ENCODE data around the gene NCAPH2.

Gene NCAPH2

DNA sequence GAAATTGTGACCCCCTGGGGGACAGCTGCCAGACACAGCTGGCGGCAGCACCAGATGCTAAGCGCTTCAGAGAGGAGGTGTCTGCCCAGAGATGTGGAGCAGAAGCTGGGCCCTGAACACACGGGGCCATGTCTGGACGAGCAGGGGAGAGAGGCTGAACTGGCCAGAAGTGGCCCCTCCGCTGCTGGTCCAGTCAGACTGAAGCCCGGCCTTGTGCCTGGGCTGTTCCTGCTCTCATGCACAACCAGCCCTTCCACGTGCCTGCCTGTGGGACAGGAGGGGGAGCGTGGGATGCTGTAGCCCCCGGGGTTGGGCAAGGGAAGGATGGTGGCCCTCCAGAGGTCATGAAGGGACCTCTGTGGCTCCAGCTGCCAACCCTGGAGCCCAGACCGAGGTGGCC lies 24.9 kb upstream of the NCAPH2 start:
- Mint-ChIP-seq H3K27ac (no peak overlapping the region), H3K4me3 (no peak overlapping the region), H3K27me3 (peaks cover 10% of the 10 kb centered on the region), H3K9me3 (no peaks in the 10 kb centered on the region), H3K36me3 (ENCODE audit: low read depth) (no peaks in the 10 kb centered on the region), H3K4me1 (ENCODE audit: low read depth) (peaks cover 4% of the 10 kb centered on the region)

- Mint-ChIP-seq H3K9me3 (no peaks in the 10 kb centered on the region), H3K4me3 (no peak overlapping the region), H3K36me3 (ENCODE audit: low read depth) (no peaks in the 10 kb centered on the region), H3K27ac (no peak overlapping the region), H3K27me3 (peaks cover 10% of the 10 kb centered on the region), H3K4me1 (ENCODE audit: low read depth) (peaks cover 4% of the 10 kb centered on the region)
Observed at GRCh38 chr22:50483556-50483955, 24.5 kb upstream of the NCAPH2 start.

DNA sequence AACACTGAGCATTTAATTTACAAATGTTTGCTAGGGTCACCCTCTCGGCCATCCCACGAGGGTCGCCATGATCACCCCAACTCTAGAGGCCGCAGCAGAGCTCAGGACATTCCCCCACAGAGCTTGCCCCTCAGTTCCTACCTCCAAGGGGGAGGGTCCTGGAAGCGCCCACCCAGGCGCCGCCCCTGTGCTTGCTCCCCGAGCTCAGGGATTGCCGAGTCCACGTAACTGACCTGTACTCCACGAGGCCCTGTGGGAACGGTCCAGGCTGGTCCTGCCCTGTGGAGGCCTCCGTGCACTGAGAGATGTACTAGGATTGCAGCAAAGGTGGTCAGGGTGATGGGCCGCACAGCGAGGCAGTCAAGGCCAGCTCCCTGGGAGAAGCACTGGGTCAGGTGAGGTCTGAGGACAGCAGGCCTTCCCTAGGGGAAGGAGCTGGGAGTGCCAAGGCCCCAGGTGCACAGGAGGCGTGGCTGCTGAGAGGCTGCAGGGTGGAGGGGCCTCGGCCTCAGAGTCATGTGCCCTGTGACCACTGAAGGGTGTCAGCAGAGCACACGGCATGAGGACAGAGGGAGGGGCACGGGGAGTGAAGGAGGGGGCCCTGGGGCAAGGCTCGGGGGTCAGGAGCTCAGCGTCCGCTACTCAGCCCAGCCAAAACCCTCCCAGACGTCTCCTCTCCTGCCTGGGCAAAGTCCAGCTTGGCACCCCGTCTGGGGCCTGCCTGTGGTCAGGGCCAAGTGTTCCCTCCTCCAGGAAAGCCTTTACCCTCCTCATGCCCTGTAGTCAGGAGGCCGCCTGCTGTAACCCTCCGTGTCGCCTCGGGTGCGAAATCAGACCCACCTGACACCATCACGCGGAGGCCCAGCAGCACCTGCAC lies 23.8 kb upstream of the NCAPH2 start:
- Mint-ChIP-seq H3K27ac (no peak overlapping the region), H3K4me1 (ENCODE audit: low read depth) (peaks cover 4% of the 10 kb centered on the region), H3K9me3 (no peaks in the 10 kb centered on the region), H3K36me3 (ENCODE audit: low read depth) (no peaks in the 10 kb centered on the region), H3K27me3 (peaks cover 10% of the 10 kb centered on the region), H3K4me3 (no peak overlapping the region)

- Mint-ChIP-seq H3K9me3 (no peaks in the 10 kb centered on the region), H3K4me1 (ENCODE audit: low read depth) (no peaks in the 10 kb centered on the region), H3K27ac (no peak overlapping the region), H3K4me3 (no peak overlapping the region), H3K36me3 (ENCODE audit: low read depth) (no peaks in the 10 kb centered on the region), H3K27me3 (no peaks in the 10 kb centered on the region)
Observed at GRCh38 chr22:50485221-50486131, 22.5 kb upstream of the NCAPH2 start.

DNA sequence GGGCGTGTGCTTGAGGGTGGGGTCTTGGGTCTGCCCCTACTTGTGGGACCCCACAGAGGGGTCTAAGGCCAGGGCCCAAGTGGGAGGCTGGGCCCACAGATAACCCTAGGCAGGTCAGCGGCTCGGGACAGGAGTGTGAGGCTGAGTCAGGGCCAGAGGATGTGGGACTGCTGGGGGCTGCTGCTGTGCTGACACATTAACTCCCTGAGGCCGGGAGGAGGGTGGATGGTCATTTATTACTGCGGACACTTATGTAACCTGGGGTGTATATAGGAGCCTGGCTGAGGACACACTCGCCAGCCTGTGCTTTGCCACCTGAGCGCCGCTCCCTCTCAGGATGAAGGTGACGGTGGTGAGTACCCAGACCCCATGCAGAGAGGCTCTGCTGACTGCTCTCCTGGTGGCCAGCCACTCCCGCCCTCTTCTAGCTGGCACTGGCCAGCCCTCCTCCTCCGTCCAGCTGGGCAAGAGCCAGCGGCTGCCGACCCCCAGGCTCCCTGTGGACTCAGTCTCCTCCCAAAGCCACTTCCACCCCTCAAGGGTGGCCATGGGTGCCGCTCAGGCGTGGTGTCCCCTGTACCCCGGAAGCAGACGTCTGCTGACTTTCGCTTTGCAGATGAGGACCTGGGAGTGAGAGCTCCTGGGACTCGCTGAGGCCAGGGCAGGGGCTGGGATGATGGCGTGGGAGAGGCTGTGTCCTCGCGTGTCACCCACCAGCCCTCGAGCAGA lies 21.3 kb upstream of the NCAPH2 start, which contains the start of gene MIOX:
TSS of gene MIOX (plus strand) at position 299 of the 729 bp plus-strand sequence. CDS start at position 338, 39 bp downstream.
- H3K27ac Mint-ChIP-seq, result no peak within 1 kb of the TSS
- peaks cover 7% of the 10 kb centered on the region for H3K4me1 Mint-ChIP-seq (ENCODE audit: low read depth)
- no peaks in the 10 kb centered on the region for H3K36me3 Mint-ChIP-seq (ENCODE audit: low read depth)

DNA sequence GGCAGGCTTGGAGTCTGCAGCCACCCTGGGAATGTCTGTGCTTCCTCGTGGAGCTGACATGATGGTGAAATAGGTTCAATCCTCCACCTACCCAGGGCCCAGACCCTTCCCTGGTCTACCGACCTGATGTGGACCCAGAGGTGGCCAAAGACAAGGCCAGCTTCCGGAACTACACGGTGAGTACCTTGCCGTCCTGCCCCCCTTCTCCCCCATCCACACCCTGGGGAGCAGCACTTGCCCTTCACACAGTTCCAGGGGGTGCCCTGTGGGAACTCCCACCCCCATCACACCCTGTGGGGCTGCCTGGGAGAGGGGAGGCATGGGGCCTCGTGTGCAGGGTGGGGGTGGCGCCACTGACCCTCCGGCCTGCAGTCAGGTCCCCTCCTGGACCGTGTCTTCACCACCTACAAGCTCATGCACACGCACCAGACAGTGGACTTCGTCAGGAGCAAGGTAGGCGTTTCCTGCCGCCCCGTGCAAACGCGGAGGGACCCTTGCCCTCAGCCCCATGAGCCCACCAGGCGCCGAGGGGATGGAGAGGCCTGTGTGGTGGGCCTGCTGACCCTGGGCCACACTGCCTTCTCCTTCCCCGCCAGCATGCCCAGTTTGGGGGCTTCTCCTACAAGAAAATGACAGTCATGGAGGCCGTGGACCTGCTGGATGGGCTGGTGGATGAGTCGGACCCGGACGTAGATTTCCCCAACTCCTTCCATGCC lies 20.6 kb upstream of the NCAPH2 start:
- Mint-ChIP-seq H3K4me3 (no peak overlapping the region), H3K9me3 (no peaks in the 10 kb centered on the region), H3K36me3 (ENCODE audit: low read depth) (no peaks in the 10 kb centered on the region), H3K4me1 (ENCODE audit: low read depth) (peaks cover 7% of the 10 kb centered on the region), H3K27ac (no peak overlapping the region), H3K27me3 (no peaks in the 10 kb centered on the region)

More for the DNA sequence above, 21.3 kb upstream of the NCAPH2 start, which contains the start of gene MIOX:
- no peaks in the 10 kb centered on the region for H3K27me3 Mint-ChIP-seq
- H3K4me3 Mint-ChIP-seq, result no peak within 1 kb of the TSS
- no peaks in the 10 kb centered on the region for H3K9me3 Mint-ChIP-seq

DNA sequence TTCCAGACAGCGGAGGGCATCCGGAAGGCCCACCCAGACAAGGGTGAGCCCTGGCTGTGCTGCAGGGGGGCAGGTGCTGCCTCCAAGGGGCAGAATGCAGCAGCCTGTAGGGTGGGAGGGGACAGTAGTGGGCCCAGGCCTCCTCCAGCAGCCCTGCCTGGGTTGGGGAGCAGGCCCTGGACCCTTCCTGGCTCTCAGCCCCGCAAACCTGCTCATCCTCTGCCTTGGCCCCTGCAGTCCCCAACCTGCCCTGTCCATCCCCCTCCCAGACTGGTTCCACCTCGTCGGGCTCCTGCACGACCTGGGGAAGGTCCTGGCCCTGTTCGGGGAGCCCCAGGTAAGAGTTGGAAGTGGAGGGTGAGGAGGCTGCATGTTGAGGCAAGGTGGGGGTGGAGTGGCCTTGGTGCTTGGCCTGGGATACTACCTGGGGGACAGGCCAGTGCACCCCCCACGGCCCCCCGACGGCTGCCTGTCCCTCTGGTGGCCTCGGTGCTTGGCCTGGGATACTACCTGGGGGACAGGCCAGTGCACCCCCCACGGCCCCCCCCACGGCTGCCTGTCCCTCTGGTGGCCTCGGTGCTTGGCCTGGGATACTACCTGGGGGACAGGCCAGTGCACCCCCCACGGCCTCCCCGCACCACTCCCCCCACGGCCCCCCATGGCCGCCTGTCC lies 19.9 kb upstream of the NCAPH2 start:
- Mint-ChIP-seq H3K36me3 (ENCODE audit: low read depth) (no peaks in the 10 kb centered on the region), H3K9me3 (no peaks in the 10 kb centered on the region), H3K27ac (no peak overlapping the region), H3K4me1 (ENCODE audit: low read depth) (peaks cover 7% of the 10 kb centered on the region), H3K27me3 (no peaks in the 10 kb centered on the region), H3K4me3 (no peak overlapping the region)

- Mint-ChIP-seq H3K27me3 (no peaks in the 10 kb centered on the region), H3K9me3 (no peaks in the 10 kb centered on the region), H3K4me1 (ENCODE audit: low read depth) (peaks cover 7% of the 10 kb centered on the region), H3K4me3 (no peak overlapping the region), H3K36me3 (ENCODE audit: low read depth) (no peaks in the 10 kb centered on the region), H3K27ac (no peak overlapping the region)
Observed at GRCh38 chr22:50488886-50489285, 19.1 kb upstream of the NCAPH2 start.

DNA sequence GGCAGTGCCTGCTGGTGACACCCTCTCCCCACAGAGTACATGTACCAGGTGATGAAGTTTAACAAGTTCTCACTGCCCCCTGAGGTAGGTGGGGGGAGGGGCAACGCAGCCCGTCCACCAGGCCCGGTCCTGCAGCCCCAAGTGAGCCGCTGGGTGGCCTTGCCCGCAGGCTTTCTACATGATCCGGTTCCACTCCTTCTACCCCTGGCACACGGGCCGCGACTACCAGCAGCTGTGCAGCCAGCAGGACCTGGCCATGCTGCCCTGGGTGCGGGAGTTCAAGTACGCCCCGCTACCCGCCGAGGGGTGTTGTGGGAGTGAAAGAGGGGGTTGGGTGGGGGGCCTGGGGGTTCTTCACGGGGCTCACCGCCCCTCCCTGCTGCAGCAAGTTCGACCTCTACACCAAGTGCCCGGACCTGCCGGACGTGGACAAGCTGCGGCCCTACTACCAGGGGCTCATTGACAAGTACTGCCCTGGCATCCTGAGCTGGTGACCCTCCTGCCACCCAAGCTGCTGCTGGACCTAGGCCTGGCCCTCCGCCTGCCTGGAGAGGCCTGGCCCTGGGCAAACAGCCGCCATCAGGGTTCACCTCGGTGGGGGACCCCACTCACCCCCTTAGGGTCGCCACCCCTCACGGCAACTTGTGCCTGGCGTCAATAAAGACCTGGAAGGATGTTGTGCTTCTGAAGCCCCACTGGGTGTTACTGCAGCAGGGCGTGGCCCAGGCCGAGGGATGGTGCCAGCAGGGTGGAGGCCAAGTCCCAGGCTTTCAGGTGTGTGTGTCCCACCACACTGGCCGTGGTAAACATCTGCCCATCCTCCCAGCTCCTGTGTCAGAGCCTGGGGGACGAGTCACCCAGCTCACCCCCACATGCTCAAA lies 18.4 kb upstream of the NCAPH2 start:
- no peak overlapping the region for H3K4me3 Mint-ChIP-seq
- peaks cover 7% of the 10 kb centered on the region for H3K4me1 Mint-ChIP-seq (ENCODE audit: low read depth)
- H3K9me3 Mint-ChIP-seq, result no peaks in the 10 kb centered on the region
- H3K27ac Mint-ChIP-seq, result no peak overlapping the region
- H3K36me3 Mint-ChIP-seq (ENCODE audit: low read depth), result no peaks in the 10 kb centered on the region
- no peaks in the 10 kb centered on the region for H3K27me3 Mint-ChIP-seq

- Mint-ChIP-seq H3K27me3 (no peaks in the 10 kb centered on the region), H3K4me3 (peak overlapping the region; percentile 33), H3K27ac (peak overlapping the region; percentile 78), H3K9me3 (no peaks in the 10 kb centered on the region), H3K4me1 (ENCODE audit: low read depth) (peaks cover 7% of the 10 kb centered on the region), H3K36me3 (ENCODE audit: low read depth) (no peaks in the 10 kb centered on the region)
Observed at GRCh38 chr22:50490531-50491308, 17.3 kb upstream of the NCAPH2 start.

- no peaks in the 10 kb centered on the region for H3K27me3 Mint-ChIP-seq
- H3K4me1 Mint-ChIP-seq (ENCODE audit: low read depth), result no peaks in the 10 kb centered on the region
- H3K27ac Mint-ChIP-seq, result no peak overlapping the region
- H3K36me3 Mint-ChIP-seq (ENCODE audit: low read depth), result no peaks in the 10 kb centered on the region
- no peak overlapping the region for H3K4me3 Mint-ChIP-seq
- no peaks in the 10 kb centered on the region for H3K9me3 Mint-ChIP-seq
Observed at GRCh38 chr22:50497093-50497492, 10.9 kb upstream of the NCAPH2 start.

DNA sequence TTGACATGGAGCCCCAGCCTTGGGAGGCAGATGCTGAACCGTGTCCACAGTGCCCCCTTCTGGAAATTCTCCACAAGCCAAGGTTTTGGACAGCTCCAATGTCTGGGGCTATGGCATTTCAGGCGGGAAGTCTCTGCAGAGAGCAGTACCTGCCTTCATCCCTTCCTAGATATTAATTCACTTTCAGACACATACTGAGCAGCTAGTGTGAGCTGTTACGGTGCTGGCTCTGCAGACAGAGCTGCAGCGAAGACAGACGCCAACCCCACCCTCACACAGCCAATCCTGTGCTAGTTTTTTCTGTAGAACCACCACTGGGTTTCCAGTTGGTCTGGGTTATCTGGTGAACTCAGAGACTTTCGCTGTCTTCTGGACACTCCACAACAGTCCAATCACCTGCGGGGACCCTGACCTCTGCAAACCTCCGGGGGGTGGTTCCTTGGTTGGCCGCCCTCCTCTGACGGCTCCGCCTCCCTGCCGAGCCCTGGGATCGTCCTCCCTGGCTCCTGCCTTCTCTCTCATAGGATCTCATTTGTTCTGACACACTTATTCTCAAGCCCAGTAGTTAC lies 9.6 kb upstream of the NCAPH2 start:
- Mint-ChIP-seq H3K27ac (no peak overlapping the region), H3K36me3 (ENCODE audit: low read depth) (no peaks in the 10 kb centered on the region), H3K27me3 (no peaks in the 10 kb centered on the region), H3K4me1 (ENCODE audit: low read depth) (no peaks in the 10 kb centered on the region), H3K9me3 (no peaks in the 10 kb centered on the region), H3K4me3 (no peak overlapping the region)

Measured in stimulated activated naive CD8-positive, alpha-beta T cell treated with anti-CD3 and anti-CD28 coated beads, Interleukin-15, Interleukin-2, amounts not matched to agents 100 ng/mL and 50 ng/mL, for 24 hours (primary cell).